H4 (cell line): ENCODE data around the gene ETV4. TPM values are rescaled to one million over a fixed set of nuclear protein-coding genes. Genes with fewer than 3 reads are reported as not detected.

Source experiments
- DNase-seq: peaks from one replicate; pipeline ENCODE4 v3.0.0-alpha.2; 2015; ENCODE audit warnings: low spot score
- total RNA-seq: library from RNA; depleted of rRNA; stranded (reverse); fragments of >200 nt; shearing (Covaris generic); gene quantifications from 2 replicates; pipeline ENCODE4 v1.2.3, GENCODE V29; 2014

The ETV4 gene
- total RNA-seq, 1 experiment from 2014 or later: 8.1 TPM

- DNase-seq: no peak
Observed at GRCh38 chr17:43573579-43574321, 27.6 kb upstream of the ETV4 start.

DNA sequence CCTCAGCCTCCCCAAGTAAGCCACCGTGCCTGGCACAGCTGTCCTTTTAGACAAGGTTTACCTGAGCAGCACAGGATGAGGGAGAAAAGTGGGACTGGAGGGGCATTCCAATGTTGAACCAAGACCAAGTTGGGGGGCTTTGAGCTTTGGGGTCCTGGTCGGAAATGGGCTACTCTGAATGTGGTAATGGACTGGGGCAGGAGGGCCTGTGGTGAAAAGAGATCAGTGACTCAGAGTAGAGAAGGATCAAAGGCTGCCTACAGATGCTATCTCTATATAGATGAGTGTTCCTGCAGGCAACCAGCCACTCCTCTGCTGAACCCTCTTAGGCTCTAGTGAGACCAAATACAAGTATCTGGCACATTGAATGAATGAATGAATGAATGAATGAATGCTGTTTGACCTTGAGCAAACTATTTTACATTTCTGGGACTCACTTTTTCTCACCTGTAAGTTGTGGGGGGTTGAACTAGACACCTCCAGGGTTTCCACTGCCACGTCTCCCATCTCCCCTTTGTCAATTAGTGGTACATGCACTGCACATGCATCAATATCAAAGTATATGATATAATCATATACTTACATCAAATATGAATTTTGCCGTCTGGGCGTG, 26.3 kb upstream of the ETV4 start:
- DNase-seq: no peak

- DNase-seq: peak; percentile 25
Observed at GRCh38 chr17:43570518-43570928, 24.4 kb upstream of the ETV4 start.

DNA sequence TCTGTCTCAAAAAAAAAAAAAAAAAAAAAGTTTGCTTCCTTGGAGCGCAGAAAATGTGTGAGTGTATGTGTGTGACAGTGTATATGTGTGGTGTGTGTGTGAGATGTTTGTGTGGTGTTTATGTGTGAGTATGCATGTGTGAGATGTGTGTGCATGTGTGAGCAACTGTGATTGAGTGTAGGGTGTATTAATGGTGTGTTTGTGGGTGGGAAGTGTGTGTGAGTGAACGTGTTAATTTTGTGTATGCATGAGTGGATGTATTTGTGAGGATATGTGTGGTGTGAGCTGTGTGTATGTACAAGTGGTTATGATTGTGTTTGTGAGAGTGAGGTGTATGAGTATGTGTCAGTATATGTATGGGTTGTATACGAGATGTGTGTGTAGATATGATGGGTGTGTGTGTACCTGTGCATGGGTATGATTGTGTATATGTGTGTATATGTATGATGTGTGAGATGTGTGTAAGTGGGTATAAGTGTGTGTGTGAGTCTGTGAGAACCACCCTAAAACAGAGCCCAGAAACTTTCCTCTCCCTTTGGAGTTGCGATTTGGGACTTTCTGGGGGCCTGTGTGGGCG, 22.5 kb upstream of the ETV4 start:
- DNase-seq: no peak

DNA sequence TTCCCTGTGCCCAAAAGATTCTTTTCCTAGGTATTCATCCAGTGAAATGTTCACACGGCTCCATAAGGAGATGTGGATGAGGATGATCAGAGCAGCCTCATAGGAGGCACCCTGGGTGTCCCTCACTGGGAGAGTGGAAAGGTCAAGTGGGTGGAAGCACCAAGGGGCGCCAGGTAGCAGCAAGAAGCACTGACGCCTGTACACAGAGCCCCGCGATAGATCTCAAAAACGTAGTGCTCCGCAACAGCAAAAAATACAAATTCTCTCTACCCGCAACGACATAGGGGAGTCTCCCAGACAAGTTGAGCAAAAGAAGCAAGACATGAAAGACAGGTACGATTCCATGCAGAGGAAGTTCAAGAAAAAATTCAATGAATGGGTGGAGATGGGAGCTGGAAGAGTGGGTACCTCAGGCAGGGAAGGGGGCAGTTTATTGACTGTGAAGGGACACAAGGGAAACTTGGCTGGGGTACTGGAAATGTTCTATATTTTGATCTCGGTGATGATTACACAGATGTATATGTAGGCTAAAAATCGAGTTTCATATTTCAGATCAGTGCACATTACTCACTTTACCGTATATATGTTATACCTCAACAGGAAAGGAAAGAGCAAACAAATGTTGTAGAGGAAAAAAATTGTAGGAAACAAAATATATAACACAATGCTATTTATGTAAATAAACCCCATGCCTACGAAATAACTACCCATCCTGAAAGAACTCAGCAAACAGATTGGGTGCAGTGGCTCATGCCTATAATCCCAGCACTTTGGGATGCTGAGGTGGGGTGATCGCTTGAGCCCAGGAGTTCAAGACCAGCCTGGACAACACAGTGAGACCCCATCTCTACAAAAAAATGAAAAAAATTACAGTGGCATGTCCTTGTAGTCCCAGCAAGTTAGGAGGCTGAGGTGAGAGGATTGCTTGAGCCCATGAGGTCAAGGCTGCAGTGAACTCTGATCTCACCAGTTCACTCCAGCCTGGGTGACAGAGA, 17.8 kb upstream of the ETV4 start:
- no peak for DNase-seq

DNA sequence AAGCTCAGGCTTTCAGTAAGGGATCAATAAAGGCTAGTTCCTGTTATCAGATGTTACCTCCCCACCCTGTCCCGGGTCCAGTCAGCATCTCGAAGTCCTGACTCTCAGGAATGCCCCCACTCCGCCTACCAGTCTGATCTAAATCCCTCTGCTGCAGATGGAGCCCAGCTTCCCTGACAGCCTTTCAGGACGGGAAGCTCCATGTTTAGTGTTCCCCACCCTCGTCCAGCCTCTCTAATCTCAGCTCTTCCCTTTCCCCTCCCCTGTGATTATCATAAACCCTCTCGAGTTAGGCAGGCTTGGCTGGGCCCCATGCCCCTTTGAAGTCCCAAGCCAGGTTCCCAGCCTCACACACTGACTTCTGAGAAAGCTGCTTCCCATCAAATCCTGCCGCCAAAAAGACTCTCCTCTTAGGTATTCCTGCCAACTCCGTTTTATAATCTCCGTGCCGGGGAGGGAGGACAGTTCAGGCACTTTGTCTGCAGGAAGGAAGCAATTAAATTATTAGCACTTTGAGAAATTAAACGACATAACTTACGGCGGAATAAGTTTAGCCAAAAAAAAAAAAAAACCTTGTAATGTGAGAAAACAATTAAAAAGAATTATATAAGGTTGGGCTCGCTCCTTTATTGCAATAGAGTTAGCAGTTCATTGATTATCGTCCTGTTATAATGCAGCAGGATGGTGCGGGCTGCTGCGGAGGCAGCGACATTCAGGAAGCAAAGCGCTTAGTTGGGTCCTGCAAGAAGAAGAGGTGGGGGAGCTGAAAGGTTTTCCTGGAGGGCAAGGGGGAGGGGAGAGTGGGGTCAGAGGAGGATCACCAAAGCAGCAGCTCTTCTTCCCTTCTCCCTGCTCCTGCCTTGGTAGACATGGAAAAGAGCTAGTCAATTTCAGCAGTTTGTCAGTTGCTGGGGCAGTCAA, 16.8 kb upstream of the ETV4 start:
- DNase-seq: no peak

DNA sequence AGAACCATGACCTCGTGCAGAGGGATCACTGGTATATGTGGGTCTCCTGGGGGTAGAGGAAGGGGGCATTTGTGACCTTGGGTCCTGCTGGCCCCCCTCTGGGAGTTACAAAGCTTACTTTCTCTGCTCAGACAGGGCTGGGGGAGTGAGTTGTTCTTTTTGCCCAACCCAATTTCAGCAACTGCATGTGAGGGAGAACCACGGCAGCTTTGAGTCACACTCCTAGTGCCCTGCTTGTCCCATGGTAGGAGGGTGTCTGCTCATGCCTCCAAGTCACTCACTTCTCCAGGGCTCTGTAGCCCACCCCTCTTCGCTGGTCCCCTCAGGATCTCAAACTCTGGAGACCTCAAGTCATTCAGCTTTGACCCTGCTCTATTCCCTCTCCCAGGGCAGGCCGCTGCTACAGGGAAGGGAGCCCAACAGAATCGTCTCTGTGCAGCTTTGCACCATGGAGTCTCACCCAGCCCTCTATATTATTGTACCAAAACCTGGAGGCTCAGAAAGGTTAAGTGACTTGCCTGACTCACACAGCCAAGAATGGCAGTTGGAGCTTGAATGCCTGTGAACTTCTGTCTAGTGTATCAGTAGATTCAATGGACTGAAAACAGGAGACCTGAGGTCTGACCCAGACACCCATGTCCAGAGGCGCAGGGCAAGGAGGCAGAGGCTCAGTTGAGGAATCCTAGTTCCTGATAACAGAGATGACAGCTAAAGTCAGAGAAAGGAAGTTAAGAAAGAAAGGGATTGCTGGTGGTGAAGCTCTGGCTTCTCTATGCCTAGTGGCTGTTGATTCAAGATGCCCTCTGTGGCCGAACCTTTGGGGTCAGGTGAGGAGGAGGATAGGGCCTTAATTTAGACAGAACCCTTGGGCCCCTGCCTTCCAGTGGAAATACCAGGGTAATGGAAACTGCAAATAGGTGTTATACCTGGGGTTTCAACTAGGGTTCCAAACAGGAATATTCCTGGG, 14.6 kb upstream of the ETV4 start:
- DNase-seq: no peak

DNA sequence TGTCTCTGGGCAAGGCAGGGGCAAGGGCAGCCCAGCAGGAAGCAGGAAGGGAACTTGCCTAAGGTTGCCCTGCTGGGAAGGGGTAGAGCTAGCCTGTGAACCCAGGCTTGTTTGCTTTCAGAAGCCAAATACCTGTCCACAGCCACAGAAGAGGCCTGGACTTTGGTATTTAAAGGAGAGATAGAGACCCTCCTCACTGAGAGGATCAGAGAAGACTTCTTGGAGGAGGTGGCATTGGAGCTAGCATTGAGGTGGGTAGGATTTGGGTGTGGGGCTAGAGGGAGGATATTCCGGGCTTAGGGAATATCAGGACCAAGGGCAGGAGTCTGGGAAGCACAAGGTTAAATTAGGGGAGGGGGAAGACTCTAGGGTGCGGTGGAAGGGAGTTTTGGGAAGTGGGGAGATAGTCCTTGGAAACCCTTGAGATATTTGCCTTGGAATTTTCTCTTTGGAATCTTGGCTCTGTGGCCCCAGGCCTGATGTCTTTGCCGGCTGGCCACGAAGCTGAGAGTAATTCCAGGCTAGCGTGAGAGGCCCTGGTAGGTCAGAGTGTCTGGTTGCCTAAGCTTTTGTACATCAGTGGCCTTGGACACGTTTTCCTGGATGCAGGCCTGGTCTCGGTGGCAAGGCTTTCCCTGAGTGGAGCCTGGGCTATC, 13.1 kb upstream of the ETV4 start:
- DNase-seq: no peak

GRCh38 chr17:43558805-43559160, 12.6 kb upstream of the ETV4 start:
- no peak for DNase-seq

- DNase-seq: peak; percentile 88
Observed at GRCh38 chr17:43556292-43556691, 10.2 kb upstream of the ETV4 start.

DNA sequence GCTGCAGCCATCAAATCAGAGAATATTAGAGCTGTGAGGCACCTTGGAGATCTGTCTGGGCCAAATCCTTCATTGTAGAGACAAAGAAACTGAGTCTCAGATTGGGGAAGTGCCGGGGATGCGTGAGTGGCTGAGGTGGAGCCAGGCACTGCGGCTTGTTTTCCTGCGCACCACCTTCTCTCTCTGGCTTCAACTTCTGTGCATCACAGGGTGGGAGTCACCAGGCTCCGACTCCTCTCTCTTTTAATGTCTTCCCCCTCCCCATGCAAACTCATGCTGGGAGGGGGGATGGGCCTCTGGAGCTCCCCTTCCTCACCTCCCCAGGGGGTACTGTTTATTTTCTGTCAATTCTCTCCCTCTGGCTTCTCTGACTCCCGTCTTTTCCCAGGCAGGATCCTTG, 8.7 kb upstream of the ETV4 start:
- no peak for DNase-seq

- no peak for DNase-seq
Observed at GRCh38 chr17:43553573-43553972, 7.4 kb upstream of the ETV4 start.

DNA sequence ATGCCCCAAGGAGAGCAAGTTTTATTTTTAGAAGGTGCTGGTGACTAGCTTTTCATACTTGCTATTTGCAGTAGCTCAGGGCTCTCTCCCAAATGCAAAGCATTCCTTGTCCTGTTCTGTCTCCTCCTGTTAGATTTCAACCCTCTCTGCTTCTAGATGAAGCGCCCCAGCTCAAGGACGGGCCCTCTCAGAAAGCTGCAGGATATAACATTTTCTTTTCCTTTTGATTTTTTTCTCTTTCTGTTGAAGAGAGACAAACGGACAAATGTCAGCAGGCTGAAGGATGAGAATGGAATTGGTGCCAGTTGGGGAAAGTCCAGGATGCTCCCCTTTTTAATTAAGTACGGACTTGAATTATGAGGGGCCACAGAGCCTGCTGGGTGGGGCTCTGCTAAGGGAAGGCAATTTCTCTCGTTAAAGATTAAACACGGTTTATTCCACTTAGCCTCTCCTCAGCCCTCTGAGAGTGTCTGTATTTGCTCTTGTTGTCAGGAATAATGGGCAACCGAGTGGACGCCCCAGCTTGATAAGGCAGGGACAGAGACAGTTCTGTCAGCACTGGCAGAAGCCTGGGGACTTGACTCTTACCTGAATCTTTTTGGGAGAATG, 6.2 kb upstream of the ETV4 start:
- DNase-seq: no peak

- no peak for DNase-seq
Observed at GRCh38 chr17:43550754-43551153, 4.6 kb upstream of the ETV4 start.

- no peak for DNase-seq
Observed at GRCh38 chr17:43549496-43549895, 3.4 kb upstream of the ETV4 start.

DNA sequence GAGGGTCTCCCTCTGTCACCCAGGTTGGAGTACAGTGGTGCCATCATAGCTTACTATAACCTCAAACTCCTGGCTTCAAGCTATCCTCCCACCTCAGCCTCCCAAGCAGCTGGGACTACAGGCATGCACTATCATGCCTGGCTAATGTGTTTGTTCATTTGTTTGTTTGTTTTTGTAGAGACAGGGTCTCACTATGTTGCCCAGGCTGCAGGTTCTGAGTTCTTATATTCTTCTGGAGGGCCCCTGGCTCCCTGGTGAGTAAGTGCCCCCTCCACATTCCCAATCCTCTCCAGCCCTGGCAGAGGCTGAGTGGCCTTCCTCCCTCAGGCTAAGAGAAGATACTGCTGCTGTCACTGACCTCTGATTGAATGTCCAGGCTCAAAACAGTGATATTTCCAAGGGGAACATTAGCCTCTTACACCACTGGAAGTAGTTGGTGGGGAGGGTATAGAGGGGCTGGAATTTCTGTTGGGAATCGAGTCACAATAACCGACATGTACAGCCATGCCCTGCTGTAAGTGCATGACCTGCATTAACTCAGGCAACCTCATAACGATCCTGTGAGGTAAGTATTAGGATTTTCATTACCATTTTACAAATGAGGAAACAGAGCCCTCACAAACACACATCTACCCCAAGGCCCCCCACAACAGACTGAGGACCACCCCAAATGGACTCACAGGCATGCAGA, 2.7 kb upstream of the ETV4 start:
- no peak for DNase-seq

- DNase-seq: no peak
Observed at GRCh38 chr17:43547659-43548256, 1.6 kb upstream of the ETV4 start.

GRCh38 chr17:43547189-43547550, 1.0 kb upstream of the ETV4 start:
- no peak for DNase-seq
